GM13977 (cell line): ENCODE results near the gene SERINC1.
"Not testable (repeated sequence)": the region's sequence is repeated elsewhere in the genome, so short reads cannot be mapped to it uniquely, and the experiment has no call there.

Experiments
- DNase-seq: peaks from one replicate; pipeline ENCODE4 v3.0.0; 2012; ENCODE audit warnings: low spot score
- in situ Hi-C: fragments of 300-500 bp; cut with MboI; formaldehyde crosslinking; loops from one replicate; pipeline ENCODE4 v1.12.0; 2022; ENCODE audit warnings: low sequenced_read_pairs, low pct_unique_long_range_greater_than_20kb, mixed read lengths, inconsistent platforms; ENCODE audit not compliant: unreplicated experiment
- TF ChIP-seq, protein P1 (sequence below): IDR thresholded peaks from 2 replicates; pipeline ENCODE4 v1.5.1; 2012; ENCODE audit warnings: mild to moderate bottlenecking, control low read depth; ENCODE audit not compliant: insufficient read depth; ENCODE audit errors: extremely low read depth, missing control alignments

SERINC1 gene

DNA sequence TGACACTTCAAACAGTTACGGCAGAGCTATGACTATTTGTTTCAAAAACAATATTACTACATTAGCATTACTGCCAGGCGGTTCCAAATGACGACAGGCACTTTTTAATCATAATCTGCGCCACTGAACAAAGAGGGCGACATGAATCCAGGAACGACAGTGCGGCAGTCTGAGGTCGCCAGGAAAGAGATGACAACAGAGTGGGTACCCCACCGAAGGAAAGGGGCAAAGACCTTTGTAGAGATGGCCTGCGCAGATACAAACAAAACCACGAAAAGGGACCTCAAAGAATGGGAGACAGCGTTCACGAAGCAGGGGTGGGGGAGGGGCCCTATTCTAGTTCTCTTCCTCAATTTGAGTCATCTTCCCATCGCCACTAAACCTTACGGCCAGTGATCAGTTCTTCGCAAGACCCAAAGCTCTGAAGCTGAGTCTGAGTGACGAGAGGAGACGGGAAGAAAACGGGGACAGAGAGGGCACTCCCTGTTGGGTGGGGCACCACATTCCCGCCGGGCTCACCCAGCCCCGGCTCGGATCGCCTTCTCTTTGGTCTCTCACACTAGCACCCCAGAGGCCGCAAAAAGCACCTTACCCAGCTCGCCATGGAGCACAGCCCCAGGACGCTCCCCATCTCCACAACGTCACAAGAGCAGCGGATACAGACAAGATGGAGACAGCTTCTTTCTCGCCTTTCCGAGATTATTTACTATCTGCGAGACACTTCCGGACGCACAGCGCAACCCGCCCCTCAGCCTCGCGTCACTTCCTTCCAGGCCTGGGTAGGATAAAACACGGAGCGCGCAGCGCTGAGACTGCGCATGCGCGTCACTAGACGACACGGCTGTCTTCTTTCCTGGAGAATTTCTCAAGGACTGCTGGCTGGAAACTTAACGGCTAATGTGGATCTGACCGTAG, at the start of gene SERINC1:
SERINC1 (minus strand) TSS at position 701 of the 915 bp plus-strand sequence; CDS start at position 631, 70 bp downstream.
- in situ Hi-C loops = no loop called here
- TF ChIP-seq, protein P1, sequence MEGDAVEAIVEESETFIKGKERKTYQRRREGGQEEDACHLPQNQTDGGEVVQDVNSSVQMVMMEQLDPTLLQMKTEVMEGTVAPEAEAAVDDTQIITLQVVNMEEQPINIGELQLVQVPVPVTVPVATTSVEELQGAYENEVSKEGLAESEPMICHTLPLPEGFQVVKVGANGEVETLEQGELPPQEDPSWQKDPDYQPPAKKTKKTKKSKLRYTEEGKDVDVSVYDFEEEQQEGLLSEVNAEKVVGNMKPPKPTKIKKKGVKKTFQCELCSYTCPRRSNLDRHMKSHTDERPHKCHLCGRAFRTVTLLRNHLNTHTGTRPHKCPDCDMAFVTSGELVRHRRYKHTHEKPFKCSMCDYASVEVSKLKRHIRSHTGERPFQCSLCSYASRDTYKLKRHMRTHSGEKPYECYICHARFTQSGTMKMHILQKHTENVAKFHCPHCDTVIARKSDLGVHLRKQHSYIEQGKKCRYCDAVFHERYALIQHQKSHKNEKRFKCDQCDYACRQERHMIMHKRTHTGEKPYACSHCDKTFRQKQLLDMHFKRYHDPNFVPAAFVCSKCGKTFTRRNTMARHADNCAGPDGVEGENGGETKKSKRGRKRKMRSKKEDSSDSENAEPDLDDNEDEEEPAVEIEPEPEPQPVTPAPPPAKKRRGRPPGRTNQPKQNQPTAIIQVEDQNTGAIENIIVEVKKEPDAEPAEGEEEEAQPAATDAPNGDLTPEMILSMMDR = no peak
- DNase-seq = peak; percentile 84

DNA sequence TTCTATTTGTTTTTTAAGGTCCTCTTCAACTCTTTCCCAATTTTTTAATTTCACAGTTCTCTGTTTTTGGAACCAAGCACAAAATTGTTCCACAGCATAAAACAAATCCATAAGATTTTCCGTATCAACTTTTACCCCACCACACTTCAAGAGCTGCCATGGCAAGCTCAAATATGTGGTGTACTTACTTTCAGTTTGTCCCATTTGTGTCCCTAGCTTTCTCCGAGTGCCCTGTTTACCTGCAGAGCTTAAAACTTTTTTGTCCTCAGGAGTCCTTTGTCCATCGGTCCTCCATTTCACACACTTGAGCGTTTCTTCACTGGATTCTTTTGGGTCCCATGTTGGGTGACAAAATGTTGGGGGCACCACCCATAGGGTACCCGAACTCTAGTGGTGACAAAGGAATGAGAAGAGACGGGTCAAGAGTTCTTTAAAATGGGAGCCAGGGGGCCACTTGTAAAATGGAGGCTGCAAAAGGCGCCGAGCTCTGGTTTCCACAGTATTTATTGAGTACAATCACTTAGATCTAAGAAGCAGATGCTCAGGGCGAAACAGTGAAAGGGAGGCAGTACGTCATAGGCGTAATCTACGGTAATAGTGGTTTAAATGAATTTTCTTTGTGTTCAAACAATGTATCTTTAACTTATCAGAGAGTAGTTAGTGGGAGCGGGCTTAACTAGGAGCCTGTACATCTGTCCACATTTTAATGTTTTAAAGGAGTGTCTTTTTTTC, 39.8 kb upstream of the SERINC1 start:
- TF ChIP-seq, protein P1 = no peak
- no peak for DNase-seq
- in situ Hi-C loops = no loop called here

DNA sequence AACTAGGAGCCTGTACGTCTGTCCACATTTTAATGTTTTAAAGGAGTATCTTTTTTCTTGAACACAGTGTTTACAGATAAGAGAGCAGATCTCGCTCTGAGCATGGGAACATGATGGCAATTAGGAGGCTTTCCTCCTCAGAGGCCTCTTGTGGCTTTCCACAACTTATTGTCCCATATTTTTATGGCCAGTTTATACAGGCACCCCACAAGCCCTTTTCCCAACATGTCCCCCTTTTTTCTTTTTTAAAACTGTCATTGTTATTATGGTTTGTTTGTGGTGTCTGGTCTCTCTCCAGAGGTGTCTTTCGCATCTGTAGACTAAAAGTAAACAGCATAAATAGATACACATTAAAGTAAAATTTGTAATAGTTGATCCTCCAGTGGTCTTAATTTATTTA, 33.6 kb upstream of the SERINC1 start:
- DNase-seq = not testable (repeated sequence)

DNA sequence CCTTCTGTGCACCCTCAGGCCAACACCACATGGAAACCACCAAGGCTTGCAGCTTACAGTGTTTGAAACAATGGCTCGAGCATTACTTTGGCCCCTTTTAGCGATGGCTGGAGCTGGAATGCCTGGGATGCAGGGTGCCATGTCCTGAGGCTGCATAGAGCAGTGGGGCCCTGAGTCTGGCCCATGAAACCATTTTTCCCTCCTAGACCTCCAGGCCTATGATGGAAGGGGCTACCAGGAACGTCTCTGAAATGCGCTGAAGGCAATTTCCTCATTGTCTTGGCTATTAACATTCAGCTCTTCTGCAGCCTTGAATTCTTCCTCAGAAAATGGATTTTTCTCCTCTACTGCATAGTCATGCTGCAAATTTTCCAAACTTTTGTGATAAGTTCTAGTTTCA, 29.9 kb upstream of the SERINC1 start:
- TF ChIP-seq, protein P1 = no peak
- no peak for DNase-seq
- in situ Hi-C loops = no loop called here

More for the DNA sequence above, 33.6 kb upstream of the SERINC1 start:
- in situ Hi-C loops = not testable (repeated sequence)

DNA sequence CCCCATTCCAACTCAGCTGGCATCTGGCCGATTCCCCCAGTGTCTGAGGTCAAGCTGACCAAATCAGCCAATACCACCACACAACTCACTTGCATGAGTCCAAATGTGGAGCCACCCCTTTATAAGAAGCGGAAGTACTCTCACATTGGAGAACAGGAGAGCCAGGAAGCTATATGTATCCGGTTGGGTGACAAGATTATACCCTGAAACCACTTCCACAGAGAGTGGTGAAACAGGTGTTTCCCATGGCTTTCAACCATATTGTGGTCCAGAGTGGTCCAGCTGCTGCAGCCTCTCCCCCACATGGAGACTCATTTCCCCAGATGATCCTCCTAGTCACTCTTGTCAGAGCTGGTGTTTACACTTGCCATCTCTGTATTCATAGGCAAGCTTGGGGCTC, 24.0 kb upstream of the SERINC1 start:
- in situ Hi-C loops = no loop called here
- TF ChIP-seq, protein P1 = no peak
- DNase-seq = no peak

DNA sequence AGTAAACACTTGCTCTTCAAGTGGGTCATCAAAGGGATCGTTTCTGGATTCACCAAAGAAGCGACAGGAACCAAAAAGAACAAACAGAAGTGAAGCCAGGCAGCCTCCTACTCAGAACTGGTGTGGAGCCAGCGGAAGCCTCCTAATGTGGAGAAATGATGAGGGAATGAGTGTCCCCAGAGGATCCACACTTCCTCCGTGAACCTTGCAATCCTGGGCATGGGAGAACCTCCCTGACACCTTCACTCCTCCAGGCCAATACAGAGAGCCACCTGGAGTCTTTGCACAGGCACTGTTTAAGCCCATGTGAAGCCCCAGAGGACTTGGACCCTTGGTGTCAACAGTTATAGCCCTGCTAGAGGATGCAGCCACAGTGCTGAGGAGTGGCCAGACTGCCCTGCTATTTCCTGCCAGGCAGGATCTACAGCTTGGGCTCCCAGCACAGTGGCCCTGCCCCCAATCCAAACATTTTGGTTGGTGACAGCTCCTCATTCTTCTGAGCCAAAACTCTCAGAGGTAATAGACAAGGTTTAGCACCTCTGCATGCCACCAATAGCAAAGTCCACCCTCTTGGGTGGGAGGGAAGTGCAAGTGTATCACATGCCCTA, 23.2 kb upstream of the SERINC1 start:
- no peak for DNase-seq
- in situ Hi-C loops = no loop called here
- TF ChIP-seq, protein P1 = no peak
